GM18909 (cell line): Measurements from ENCODE around the gene CPNE8.
"Not testable (repeated sequence)": the region's sequence is repeated elsewhere in the genome, so short reads cannot be mapped to it uniquely, and the experiment has no call there.

Source experiments
- ATAC-seq: cut with Tn5 transposase; IDR thresholded peaks from one replicate; pipeline ENCODE4 v1.9.1; 2021; ENCODE audit warnings: mild to moderate bottlenecking; ENCODE audit not compliant: unreplicated experiment, poor library complexity

CPNE8 gene

DNA sequence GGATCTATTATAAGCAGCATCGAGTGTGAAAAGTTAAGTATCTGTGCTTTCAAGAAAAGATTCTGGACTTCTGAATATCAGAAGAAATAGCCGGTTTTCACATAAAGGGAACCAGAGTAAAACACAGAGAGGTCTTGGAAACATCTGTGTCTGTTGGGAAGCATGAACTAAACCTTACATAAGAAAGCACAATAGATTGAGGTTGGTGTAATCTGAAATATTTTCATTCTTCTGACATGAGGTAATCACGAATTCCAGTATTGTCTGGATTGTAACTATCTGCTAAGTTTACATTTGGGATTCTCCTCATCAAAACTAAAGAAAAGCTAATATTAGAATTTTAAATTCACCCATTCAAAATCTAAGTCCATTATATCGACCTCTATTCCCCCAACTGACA, 161.3 kb downstream of the CPNE8 start:
- no peak for ATAC-seq

DNA sequence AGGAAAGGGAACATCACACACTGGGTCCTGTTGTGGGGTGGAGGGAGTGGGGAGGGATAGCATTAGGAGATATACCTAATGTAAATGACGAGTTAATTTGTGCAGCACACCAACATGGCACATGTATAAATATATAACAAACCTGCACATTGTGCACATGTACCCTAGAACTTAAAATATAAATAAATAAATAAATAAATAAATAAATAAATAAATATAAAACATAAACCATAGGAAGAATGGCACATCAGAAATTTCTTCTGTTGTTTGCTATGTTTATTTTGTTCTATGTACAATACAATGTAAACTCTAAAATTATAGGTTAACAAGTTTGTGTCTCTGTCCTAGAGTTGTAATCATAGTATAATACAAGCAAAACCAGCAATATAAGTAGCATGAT, 162.9 kb downstream of the CPNE8 start:
- ATAC-seq: not testable (repeated sequence)

DNA sequence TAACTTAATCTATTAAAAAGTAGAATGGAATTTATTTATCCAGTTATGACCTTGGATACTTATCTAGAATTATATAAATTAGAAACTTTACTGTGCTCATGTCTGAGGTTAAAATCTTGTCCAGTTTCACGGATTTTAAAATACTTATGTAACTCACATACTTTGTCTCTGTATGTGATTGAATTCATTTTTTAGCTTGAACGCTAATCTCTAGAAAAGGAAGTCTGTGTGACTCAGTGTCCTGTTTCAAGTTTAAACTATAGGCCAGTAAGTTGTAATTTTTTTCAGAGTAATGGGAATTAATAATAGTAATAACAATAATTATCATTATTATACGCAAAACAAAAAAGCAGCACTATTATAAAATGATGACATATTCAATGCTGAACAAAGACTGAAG, 168.6 kb downstream of the CPNE8 start:
- no peak for ATAC-seq

- ATAC-seq: no peak
Observed at GRCh38 chr12:38732761-38733160, 172.6 kb downstream of the CPNE8 start.

GRCh38 chr12:38728894-38729293, 176.5 kb downstream of the CPNE8 start:
- peak; percentile 62 for ATAC-seq

- no peak for ATAC-seq
Observed at GRCh38 chr12:38721611-38722252, 183.7 kb downstream of the CPNE8 start.

- ATAC-seq: no peak
Observed at GRCh38 chr12:38720661-38721060, 184.7 kb downstream of the CPNE8 start.

DNA sequence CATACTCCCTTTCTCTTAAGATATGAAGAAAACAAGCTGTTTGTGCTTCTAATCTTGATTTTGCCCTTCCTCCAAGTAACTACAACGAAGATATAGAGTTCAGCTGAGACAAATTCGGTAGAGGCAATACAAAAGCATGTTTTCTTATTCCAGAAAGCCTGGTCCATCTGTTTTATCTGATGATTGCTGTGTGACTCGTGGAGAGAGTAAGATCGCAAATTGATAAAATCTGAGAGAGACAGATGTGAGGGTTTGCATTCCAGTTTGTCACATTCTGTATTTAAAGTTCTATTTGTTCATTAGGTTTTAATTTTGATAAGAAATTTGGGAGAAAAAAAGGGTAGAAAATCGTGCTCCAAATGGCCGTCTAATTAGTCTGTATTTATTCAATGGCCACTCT, 192.1 kb downstream of the CPNE8 start:
- ATAC-seq: no peak

DNA sequence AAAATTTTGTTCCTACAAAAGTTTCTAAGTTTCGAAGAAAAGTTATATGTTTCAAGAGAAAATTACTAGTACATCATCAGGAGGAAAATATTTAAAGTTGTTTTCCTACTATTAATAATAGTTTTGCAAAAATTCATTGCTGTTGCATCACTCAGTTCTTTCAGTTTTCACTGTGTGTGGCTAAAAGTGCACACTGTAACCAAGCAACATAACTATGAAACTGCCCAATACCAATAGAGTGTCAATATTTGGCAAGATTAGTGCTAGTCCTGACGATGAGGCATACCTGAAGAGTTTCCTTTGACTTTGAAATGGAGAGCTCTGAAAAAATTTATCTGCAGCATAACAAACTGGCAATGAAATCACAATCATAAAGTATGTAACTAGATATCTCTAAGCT, 194.3 kb downstream of the CPNE8 start:
- ATAC-seq: peak; percentile 88

DNA sequence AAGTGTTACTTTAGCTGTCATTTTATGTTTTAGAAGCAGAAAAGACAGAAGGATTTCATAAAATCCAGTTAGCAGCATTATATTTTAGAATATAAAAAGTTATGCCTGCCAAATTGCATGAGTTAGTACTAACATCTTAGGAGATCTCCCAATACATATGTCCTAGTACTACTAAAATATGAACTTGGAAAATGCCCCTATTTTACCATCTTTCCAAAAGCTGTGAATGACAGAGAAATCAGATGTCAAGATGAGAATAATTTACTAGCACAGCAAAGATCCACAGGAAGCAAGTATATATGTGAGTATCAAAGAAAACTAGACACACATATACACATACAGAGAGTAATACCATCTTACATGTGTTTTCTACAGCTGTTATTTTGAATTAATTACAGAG, 196.9 kb downstream of the CPNE8 start:
- no peak for ATAC-seq

DNA sequence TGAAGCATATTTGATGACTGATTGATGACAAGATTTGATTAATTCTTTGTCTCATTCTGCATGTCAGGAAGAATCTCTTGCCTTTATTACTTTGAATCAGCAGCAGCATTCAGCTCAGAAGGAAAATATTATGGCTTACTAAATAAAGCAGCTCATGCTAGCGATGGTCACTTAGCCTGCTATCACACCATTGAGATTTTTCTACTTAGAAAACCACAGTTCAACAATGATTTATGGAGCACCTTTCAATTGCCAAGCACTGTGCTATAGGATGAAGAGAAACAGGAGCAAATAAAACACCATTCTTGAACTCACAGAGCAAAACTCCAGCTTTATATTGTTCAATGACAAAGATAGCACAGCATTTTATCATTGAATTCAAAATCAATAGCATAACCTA, 197.7 kb downstream of the CPNE8 start:
- ATAC-seq: no peak

GRCh38 chr12:38697289-38697688, 208.1 kb downstream of the CPNE8 start:
- ATAC-seq: no peak

DNA sequence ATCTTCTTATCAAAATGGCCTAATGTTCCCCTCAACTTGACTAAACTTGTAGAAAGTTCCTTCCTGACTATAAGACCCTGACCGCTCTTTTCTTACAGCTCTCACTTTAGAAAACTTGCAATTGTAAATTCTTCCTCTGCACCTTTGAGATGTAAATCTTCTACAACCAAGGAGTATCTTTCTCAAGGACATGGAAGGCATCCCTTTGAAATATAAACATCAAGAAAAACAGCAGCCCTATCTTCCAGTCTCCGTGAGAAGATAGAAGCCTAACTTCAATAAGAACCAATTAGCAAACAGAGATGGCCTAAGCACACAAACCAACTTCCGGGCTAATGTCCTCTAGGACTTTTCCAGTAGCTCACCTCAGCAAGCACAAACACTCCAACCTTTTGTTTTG, 210.3 kb downstream of the CPNE8 start:
- ATAC-seq: no peak

DNA sequence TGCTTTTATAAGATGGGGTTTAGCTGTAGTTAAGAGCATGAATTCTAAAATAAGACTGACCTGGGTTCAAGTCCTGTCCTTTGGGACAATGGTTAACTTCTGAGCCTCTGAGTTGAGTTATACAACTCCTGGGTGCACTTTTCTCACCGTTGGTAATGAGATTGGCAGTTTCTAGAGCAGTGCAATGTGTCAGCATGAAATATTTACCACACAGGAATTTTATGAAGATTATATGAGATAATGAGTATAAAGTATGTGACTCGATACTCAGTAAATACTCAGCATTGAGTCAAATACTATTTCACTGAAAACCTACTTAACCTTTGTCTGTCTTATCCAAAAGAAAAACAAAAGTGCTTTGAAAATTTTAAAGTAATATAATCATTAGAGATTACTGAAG, 214.2 kb downstream of the CPNE8 start:
- no peak for ATAC-seq

GRCh38 chr12:38690646-38691045, 214.7 kb downstream of the CPNE8 start:
- no peak for ATAC-seq

GRCh38 chr12:38689704-38690103, 215.7 kb downstream of the CPNE8 start:
- no peak for ATAC-seq

DNA sequence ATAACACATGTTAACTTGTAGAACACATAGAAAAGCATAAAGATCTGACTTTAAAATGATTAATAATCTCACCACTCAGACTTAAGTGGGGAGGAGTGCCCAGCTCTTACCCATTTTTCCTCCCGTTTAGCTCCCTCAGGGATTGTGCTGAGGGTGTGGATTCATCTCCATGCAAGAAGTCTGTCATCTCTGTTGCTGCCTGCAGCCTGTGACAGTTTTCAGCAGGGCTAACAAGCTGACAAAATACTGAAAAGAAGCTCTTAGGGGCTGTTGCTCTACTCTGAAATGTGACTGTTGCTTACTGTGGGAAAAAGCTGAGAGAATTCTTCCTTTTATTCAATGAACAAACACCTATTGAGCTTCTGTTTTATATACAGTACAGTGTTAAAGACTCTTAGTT, 216.2 kb downstream of the CPNE8 start:
- no peak for ATAC-seq

GRCh38 chr12:38682521-38682920, 222.9 kb downstream of the CPNE8 start:
- ATAC-seq: no peak

- ATAC-seq: no peak
Observed at GRCh38 chr12:38669530-38669929, 235.9 kb downstream of the CPNE8 start.

GRCh38 chr12:38669081-38669480, 236.3 kb downstream of the CPNE8 start:
- ATAC-seq: no peak

- no peak for ATAC-seq
Observed at GRCh38 chr12:38666425-38666824, 239.0 kb downstream of the CPNE8 start.

DNA sequence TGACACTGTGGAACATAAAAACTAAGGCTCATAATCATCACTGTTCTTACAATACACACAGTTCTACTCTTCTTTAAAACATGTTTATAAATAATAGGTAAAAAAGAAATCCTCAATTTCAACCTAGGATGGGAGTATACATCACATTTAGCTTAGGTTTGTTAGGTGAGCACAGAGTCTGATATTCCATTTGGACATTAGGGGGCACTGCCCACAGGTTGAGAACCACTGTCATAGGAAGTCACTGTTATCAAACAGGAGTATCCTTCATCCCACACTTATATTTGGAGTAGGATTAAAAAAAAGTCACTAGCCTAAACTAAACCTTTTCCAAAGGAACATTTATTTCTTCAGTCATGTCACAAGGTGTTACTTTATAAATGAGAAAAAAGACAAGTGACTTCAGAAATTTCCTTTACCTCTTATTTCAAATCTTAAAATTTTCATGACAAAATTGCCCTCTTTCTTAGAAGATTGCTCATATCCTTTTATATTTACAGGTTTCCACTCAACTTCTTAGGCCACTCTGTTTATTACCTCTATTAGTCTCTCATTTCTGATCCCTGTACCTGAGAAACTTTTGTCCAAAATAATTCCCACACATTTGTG, 240.6 kb downstream of the CPNE8 start:
- peak; percentile 87 for ATAC-seq
